Mucosa of stomach (tissue), 1 donor: Measurements from ENCODE around the gene MMP23B.

Source experiments
- H3K27me3 ChIP-seq: one replicate; pipeline ENCODE4 v1.7.0; 2013; ENCODE audit warnings: mild to moderate bottlenecking, low read length; ENCODE audit not compliant: control insufficient read depth, insufficient read depth
- H3K36me3 ChIP-seq: one replicate; pipeline ENCODE4 v1.7.0; 2013; ENCODE audit warnings: low read length; ENCODE audit not compliant: control insufficient read depth, insufficient read depth
- H3K4me1 ChIP-seq: one replicate; pipeline ENCODE4 v1.7.0; 2013; ENCODE audit warnings: mild to moderate bottlenecking, low read length; ENCODE audit not compliant: control insufficient read depth, insufficient read depth
- H3K4me3 ChIP-seq: one replicate; pipeline ENCODE4 v1.7.0; 2013; ENCODE audit warnings: low read length
- H3K9ac ChIP-seq: one replicate; pipeline ENCODE4 v1.7.0; 2013; ENCODE audit warnings: mild to moderate bottlenecking, low read length, moderate library complexity
- H3K9me3 ChIP-seq: one replicate; pipeline ENCODE4 v1.7.0; 2013; ENCODE audit warnings: mild to moderate bottlenecking, low read length, moderate library complexity; ENCODE audit not compliant: control insufficient read depth
- donor health status: Pancreatic carcinoma.

MMP23B gene

GRCh38 chr1:1624443-1625403, 7.2 kb upstream of the MMP23B start:
- Histone ChIP-seq H3K9ac (no peak overlapping the region), H3K4me3 (no peak overlapping the region), H3K9me3 (no peaks in the 10 kb centered on the region), H3K36me3 (no peaks in the 10 kb centered on the region), H3K4me1 (peaks cover 12% of the 10 kb centered on the region), H3K27me3 (no peaks in the 10 kb centered on the region)

GRCh38 chr1:1625404-1625775, 6.6 kb upstream of the MMP23B start:
- H3K9ac ChIP-seq: no peak overlapping the region
- peaks cover 12% of the 10 kb centered on the region for H3K4me1 ChIP-seq
- no peak overlapping the region for H3K4me3 ChIP-seq
- no peaks in the 10 kb centered on the region for H3K27me3 ChIP-seq
- H3K36me3 ChIP-seq: no peaks in the 10 kb centered on the region
- H3K9me3 ChIP-seq: no peaks in the 10 kb centered on the region

- H3K36me3 ChIP-seq: no peaks in the 10 kb centered on the region
- no peaks in the 10 kb centered on the region for H3K9me3 ChIP-seq
- H3K4me1 ChIP-seq: peaks cover 12% of the 10 kb centered on the region
- H3K9ac ChIP-seq: no peak overlapping the region
- no peaks in the 10 kb centered on the region for H3K27me3 ChIP-seq
- H3K4me3 ChIP-seq: no peak overlapping the region
These were observed 6.2 kb upstream of the MMP23B start for GRCh38 chr1:1625824-1626206.

DNA sequence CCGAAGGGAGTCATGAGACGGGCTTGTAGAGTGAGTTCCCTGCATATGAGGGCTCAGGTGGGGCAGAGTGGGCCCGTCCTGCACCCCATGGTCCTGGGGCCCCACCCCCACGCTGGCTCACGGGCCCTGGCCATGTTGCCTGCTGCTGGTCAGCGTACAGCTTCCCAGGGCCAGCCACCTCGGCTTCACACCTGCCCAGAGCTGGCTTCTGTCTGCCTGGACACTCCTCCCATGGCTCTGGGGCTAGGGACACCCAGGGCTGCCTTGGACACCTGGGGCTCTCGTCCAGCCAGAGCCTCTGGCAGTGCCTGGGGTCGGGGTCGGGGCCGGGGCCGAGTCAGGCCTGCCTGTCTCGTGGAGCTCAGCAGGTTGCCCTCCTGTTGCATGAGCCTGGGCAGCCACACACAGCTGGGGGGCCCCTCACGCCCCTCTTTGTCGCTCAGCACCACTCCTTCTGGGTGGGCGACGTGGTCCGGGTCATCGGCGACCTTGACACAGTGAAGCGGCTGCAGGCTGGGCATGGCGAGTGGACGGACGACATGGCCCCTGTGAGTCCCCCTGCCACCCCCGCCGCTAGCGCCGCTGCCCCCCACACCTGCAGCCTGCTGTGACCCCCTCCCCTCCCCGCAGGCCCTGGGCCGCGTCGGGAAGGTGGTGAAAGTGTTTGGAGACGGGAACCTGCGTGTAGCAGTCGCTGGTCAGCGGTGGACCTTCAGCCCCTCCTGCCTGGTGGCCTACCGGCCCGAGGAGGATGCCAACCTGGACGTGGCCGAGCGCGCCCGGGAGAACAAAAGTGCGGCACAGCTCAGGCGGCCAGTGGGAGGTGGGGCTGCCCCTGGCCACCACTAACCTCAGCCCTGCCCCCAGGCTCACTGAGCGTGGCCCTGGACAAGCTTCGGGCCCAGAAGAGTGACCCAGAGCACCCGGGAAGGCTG, 5.5 kb upstream of the MMP23B start:
- Histone ChIP-seq H3K9me3 (no peaks in the 10 kb centered on the region), H3K9ac (no peak overlapping the region), H3K27me3 (peaks cover 5% of the 10 kb centered on the region), H3K36me3 (no peaks in the 10 kb centered on the region), H3K4me1 (peaks cover 12% of the 10 kb centered on the region), H3K4me3 (no peak overlapping the region)

DNA sequence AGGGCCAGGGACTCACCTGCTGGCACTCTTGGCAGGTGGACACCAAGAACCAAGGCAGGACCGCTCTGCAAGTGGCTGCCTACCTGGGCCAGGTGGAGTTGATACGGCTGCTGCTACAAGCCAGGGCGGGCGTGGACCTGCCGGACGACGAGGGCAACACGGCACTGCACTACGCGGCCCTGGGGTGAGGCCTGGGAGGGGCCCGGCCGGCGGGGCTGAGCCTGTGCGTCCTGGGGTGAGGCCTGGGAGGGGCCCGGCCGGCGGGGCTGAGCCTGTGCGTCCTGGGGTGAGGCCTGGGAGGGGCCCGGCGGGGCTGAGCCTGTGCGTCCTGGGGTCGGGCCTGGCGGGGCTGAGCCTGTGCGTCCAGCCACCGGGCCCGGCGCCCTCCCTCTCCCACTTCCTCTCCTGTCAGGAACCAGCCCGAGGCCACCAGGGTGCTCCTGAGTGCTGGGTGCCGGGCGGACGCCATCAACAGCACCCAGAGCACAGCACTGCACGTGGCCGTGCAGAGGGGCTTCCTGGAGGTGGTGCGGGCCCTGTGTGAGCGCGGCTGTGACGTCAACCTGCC, 4.6 kb upstream of the MMP23B start:
- Histone ChIP-seq H3K4me3 (no peak overlapping the region), H3K9ac (no peak overlapping the region), H3K27me3 (peaks cover 14% of the 10 kb centered on the region), H3K36me3 (no peaks in the 10 kb centered on the region), H3K9me3 (no peaks in the 10 kb centered on the region), H3K4me1 (peaks cover 12% of the 10 kb centered on the region)

GRCh38 chr1:1627829-1628753, 3.9 kb upstream of the MMP23B start:
- H3K9me3 ChIP-seq: no peaks in the 10 kb centered on the region
- no peak overlapping the region for H3K9ac ChIP-seq
- no peaks in the 10 kb centered on the region for H3K36me3 ChIP-seq
- H3K4me3 ChIP-seq: no peak overlapping the region
- H3K27me3 ChIP-seq: peaks cover 14% of the 10 kb centered on the region
- H3K4me1 ChIP-seq: peaks cover 12% of the 10 kb centered on the region

DNA sequence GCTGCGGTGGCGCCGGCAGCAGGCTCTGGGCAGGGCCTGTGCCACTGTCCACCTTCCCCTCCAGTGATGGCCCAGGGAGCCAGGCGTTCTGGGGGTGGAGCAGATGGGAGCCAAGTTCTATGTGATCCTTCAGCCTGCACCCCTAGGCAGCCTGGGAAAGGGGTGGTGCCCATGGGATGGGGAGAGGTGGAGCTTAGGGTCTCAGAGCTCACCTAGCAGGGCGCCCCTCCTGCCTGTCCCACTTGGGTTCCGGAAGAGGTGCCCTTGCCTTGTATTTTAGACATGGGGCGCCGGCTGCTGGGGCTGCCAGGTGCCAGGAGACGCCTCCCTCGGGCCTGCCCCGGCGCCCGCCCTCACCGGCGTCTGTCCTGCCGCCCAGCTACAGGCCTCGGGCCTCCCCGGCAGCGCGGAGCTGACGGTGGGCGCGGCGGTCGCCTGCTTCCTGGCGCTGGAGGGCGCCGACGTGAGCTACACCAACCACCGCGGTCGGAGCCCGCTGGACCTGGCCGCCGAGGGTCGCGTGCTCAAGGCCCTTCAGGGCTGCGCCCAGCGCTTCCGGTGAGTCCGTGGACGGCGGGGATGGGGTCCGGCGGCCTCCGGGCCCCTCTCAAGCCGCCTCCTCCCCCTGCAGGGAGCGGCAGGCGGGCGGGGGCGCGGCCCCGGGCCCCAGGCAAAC, 3.1 kb upstream of the MMP23B start:
- H3K36me3 ChIP-seq: no peaks in the 10 kb centered on the region
- H3K9ac ChIP-seq: no peak overlapping the region
- peaks cover 14% of the 10 kb centered on the region for H3K27me3 ChIP-seq
- no peak overlapping the region for H3K4me3 ChIP-seq
- no peaks in the 10 kb centered on the region for H3K9me3 ChIP-seq
- peaks cover 12% of the 10 kb centered on the region for H3K4me1 ChIP-seq

DNA sequence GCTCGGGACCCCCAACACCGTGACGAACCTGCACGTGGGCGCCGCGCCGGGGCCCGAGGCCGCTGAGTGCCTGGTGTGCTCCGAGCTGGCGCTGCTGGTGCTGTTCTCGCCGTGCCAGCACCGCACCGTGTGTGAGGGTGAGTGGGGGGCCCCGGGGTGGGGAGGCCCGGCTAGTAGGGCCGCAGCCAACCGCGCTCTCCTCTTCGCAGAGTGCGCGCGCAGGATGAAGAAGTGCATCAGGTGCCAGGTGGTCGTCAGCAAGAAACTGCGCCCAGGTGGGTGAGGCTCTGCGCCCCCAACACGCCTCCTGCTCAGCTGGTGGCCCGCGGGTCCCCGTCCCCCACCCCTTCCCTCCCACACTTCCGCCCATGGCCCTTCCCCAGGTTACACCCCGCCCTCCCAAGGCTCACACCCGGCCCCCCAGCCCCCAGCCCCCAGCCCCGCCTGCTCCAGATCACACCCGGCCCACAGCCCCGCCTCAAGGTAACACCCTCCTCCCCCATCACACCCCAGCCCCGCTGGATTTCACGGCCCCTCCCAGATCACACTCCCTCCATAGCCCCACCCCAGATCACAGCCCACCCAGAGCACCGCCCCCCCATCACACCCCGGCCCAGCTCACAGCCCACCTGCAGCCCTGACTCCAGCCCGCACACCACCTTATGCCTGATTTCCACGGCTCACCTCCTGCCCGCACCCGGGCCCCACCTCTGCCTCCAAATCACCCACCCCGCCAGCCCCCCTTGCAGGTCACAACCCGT, 2.4 kb upstream of the MMP23B start:
- Histone ChIP-seq H3K9ac (no peak overlapping the region), H3K4me3 (no peak overlapping the region), H3K36me3 (no peaks in the 10 kb centered on the region), H3K4me1 (peaks cover 12% of the 10 kb centered on the region), H3K27me3 (peaks cover 14% of the 10 kb centered on the region), H3K9me3 (no peaks in the 10 kb centered on the region)

- peaks cover 12% of the 10 kb centered on the region for H3K4me1 ChIP-seq
- no peaks in the 10 kb centered on the region for H3K9me3 ChIP-seq
- H3K4me3 ChIP-seq: no peak overlapping the region
- peaks cover 14% of the 10 kb centered on the region for H3K27me3 ChIP-seq
- no peaks in the 10 kb centered on the region for H3K36me3 ChIP-seq
- H3K9ac ChIP-seq: no peak overlapping the region
These were observed 1.6 kb upstream of the MMP23B start for GRCh38 chr1:1630191-1630964.
